IPS-20b (cell line): ENCODE results near the gene FRZB.

Experiments used
- H3K27ac ChIP-seq: one replicate; pipeline ENCODE4 v1.5.1; 2013; ENCODE audit warnings: low read length
- H3K27me3 ChIP-seq: 2 replicates; pipeline ENCODE4 v1.6.1; 2013; ENCODE audit warnings: mild to moderate bottlenecking, low read length, inconsistent platforms; ENCODE audit not compliant: insufficient read depth
- H3K36me3 ChIP-seq: 2 replicates; pipeline ENCODE4 v1.6.1; 2013; ENCODE audit warnings: low read depth, mild to moderate bottlenecking, inconsistent platforms, low read length, moderate library complexity; ENCODE audit not compliant: insufficient read depth
- H3K4me1 ChIP-seq: 2 replicates; pipeline ENCODE4 v1.6.1; 2013; ENCODE audit warnings: mild to moderate bottlenecking, control low read depth, inconsistent platforms, low read length, moderate library complexity; ENCODE audit not compliant: insufficient read depth
- H3K4me3 ChIP-seq: 2 replicates; pipeline ENCODE4 v1.5.1; 2013; ENCODE audit warnings: mild to moderate bottlenecking, low read length, inconsistent platforms
- H3K9ac ChIP-seq: 2 replicates; pipeline ENCODE4 v1.6.1; 2013; ENCODE audit warnings: low read depth, mild to moderate bottlenecking, inconsistent platforms, low read length, moderate library complexity
- H3K9me3 ChIP-seq: 2 replicates; pipeline ENCODE4 v1.6.1; 2013; ENCODE audit warnings: mild to moderate bottlenecking, low read depth, low read length, inconsistent platforms; ENCODE audit not compliant: insufficient read depth

The FRZB gene

GRCh38 chr2:182866461-182867406 is at the start of gene FRZB:
TSS of gene FRZB (minus strand) at chr2:182866637. CDS start at chr2:182866552, 85 bp downstream.
- Histone ChIP-seq H3K9me3 (no peaks in the 10 kb centered on the region), H3K4me3 (peak within 1 kb of the TSS; percentile 84), H3K36me3 (no peaks in the 10 kb centered on the region), H3K27ac (no peak within 1 kb of the TSS), H3K9ac (peak within 1 kb of the TSS; percentile 66; the same call in 1 of the 2 replicates), H3K27me3 (peaks cover 45% of the 10 kb centered on the region), H3K4me1 (peaks cover 16% of the 10 kb centered on the region)

- Histone ChIP-seq H3K9ac (no peak overlapping the region), H3K4me3 (no peak overlapping the region), H3K27me3 (no peaks in the 10 kb centered on the region), H3K4me1 (no peaks in the 10 kb centered on the region; the same call in 1 of the 2 replicates), H3K9me3 (no peaks in the 10 kb centered on the region), H3K27ac (no peak overlapping the region), H3K36me3 (peaks cover 41% of the 10 kb centered on the region)
Measured at GRCh38 chr2:182915369-182916326, 49.2 kb upstream of the FRZB start.

- Histone ChIP-seq H3K4me3 (no peak overlapping the region), H3K27me3 (no peaks in the 10 kb centered on the region), H3K36me3 (peaks cover 41% of the 10 kb centered on the region), H3K4me1 (no peaks in the 10 kb centered on the region; the same call in 1 of the 2 replicates), H3K9me3 (no peaks in the 10 kb centered on the region), H3K9ac (no peak overlapping the region), H3K27ac (no peak overlapping the region)
Measured at GRCh38 chr2:182914852-182915251, 48.4 kb upstream of the FRZB start.

- H3K9me3 ChIP-seq, result no peaks in the 10 kb centered on the region
- H3K36me3 ChIP-seq, result peaks cover 38% of the 10 kb centered on the region
- no peaks in the 10 kb centered on the region; the same call in 1 of the 2 replicates for H3K4me1 ChIP-seq
- no peaks in the 10 kb centered on the region for H3K27me3 ChIP-seq
- no peak overlapping the region for H3K4me3 ChIP-seq
- H3K9ac ChIP-seq, result no peak overlapping the region
- no peak overlapping the region for H3K27ac ChIP-seq
Measured at GRCh38 chr2:182913064-182913463, 46.6 kb upstream of the FRZB start.

- Histone ChIP-seq H3K4me3 (no peak overlapping the region), H3K9me3 (no peaks in the 10 kb centered on the region), H3K27ac (no peak overlapping the region), H3K27me3 (no peaks in the 10 kb centered on the region), H3K4me1 (peaks cover under 1% of the 10 kb centered on the region; the same call in 1 of the 2 replicates), H3K36me3 (peaks cover 38% of the 10 kb centered on the region), H3K9ac (no peak overlapping the region)
Measured at GRCh38 chr2:182912518-182912915, 46.1 kb upstream of the FRZB start.

- Histone ChIP-seq H3K9ac (no peak overlapping the region), H3K27me3 (no peaks in the 10 kb centered on the region), H3K4me1 (peaks cover 6% of the 10 kb centered on the region; the same call in 1 of the 2 replicates), H3K4me3 (no peak overlapping the region), H3K27ac (no peak overlapping the region), H3K9me3 (no peaks in the 10 kb centered on the region), H3K36me3 (peaks cover 35% of the 10 kb centered on the region)
Measured at GRCh38 chr2:182911813-182912517, 45.5 kb upstream of the FRZB start.

GRCh38 chr2:182910965-182911364 is 44.5 kb upstream of the FRZB start:
- Histone ChIP-seq H3K4me3 (no peak overlapping the region), H3K9ac (no peak overlapping the region), H3K27me3 (no peaks in the 10 kb centered on the region), H3K9me3 (no peaks in the 10 kb centered on the region), H3K36me3 (peaks cover 33% of the 10 kb centered on the region), H3K4me1 (peaks cover 11% of the 10 kb centered on the region; the same call in 1 of the 2 replicates), H3K27ac (no peak overlapping the region)

GRCh38 chr2:182907081-182907830 is 40.8 kb upstream of the FRZB start:
- H3K27me3 ChIP-seq, result no peaks in the 10 kb centered on the region
- peaks cover 5% of the 10 kb centered on the region; the same call in 1 of the 2 replicates for H3K36me3 ChIP-seq
- H3K4me3 ChIP-seq, result peak overlapping the region; percentile 27; the same call in 1 of the 2 replicates
- peak overlapping the region; percentile 28; the same call in 1 of the 2 replicates for H3K9ac ChIP-seq
- no peak overlapping the region for H3K27ac ChIP-seq
- H3K4me1 ChIP-seq, result peaks cover 11% of the 10 kb centered on the region; the same call in 1 of the 2 replicates
- H3K9me3 ChIP-seq, result no peaks in the 10 kb centered on the region

GRCh38 chr2:182906454-182906853 is 40.0 kb upstream of the FRZB start:
- Histone ChIP-seq H3K27me3 (no peaks in the 10 kb centered on the region), H3K4me3 (no peak overlapping the region), H3K4me1 (peaks cover 11% of the 10 kb centered on the region; the same call in 1 of the 2 replicates), H3K27ac (no peak overlapping the region), H3K36me3 (no peaks in the 10 kb centered on the region; the same call in 1 of the 2 replicates), H3K9me3 (no peaks in the 10 kb centered on the region), H3K9ac (no peak overlapping the region)

GRCh38 chr2:182904844-182905243 is 38.4 kb upstream of the FRZB start:
- H3K27me3 ChIP-seq, result no peaks in the 10 kb centered on the region
- H3K9me3 ChIP-seq, result no peaks in the 10 kb centered on the region
- no peak overlapping the region for H3K9ac ChIP-seq
- H3K36me3 ChIP-seq, result no peaks in the 10 kb centered on the region
- H3K27ac ChIP-seq, result no peak overlapping the region
- peaks cover 11% of the 10 kb centered on the region; the same call in 1 of the 2 replicates for H3K4me1 ChIP-seq
- no peak overlapping the region for H3K4me3 ChIP-seq
